ENCODE data around the gene CAMK1D. TPM values are rescaled to one million over a fixed set of nuclear protein-coding genes. Genes with fewer than 3 reads are reported as not detected.
A peak's percentile ranks its signal among the peaks of the same experiment; 100 is the strongest.

CAMK1D gene
- total and polyA plus RNA-seq, 8 donors, result 4.4 to 10.8 (median 4.8) TPM

- intact Hi-C loops (cut with DNase I), result no loop called here
These were observed 71.3 kb downstream of the CAMK1D start for GRCh38 chr10:12420530-12421120.

GRCh38 chr10:12422189-12422588, 72.8 kb downstream of the CAMK1D start:
- H3K9me3 ChIP-seq, result no peaks in the 10 kb centered on the region
- H3K4me1 ChIP-seq, result no peaks in the 10 kb centered on the region
- H3K4me3 ChIP-seq, result no peak overlapping the region
- no peak overlapping the region for H3K27ac ChIP-seq
- no peaks in the 10 kb centered on the region for H3K27me3 ChIP-seq
- DNase-seq (no peak), ATAC-seq (no peak)
- intact Hi-C loops (cut with DNase I), result no loop called here
- H3K36me3 ChIP-seq, result no peaks in the 10 kb centered on the region
- no peak for TF ChIP-seq CTCF (IDR thresholded peaks at IDR 0.05)

More at GRCh38 chr10:12420530-12421120, 71.3 kb downstream of the CAMK1D start:
- Histone ChIP-seq H3K9me3 (no peaks in the 10 kb centered on the region), H3K36me3 (no peaks in the 10 kb centered on the region), H3K4me3 (no peak overlapping the region), H3K27ac (no peak overlapping the region), H3K27me3 (peaks cover 0 to 4% of the 10 kb centered on the region in 2 donors), H3K4me1 (peaks cover 0 to 5% of the 10 kb centered on the region in 2 donors)
- TF ChIP-seq CTCF (IDR thresholded peaks at IDR 0.05), result no peak
- no peak for ATAC-seq
- DNase-seq, result no peak

GRCh38 chr10:12423896-12424295, 74.5 kb downstream of the CAMK1D start:
- Histone ChIP-seq H3K27me3 (no peaks in the 10 kb centered on the region), H3K4me3 (no peak overlapping the region), H3K9me3 (no peaks in the 10 kb centered on the region), H3K4me1 (no peaks in the 10 kb centered on the region), H3K27ac (no peak overlapping the region), H3K36me3 (no peaks in the 10 kb centered on the region)
- intact Hi-C loops (cut with DNase I), result no loop called here
- DNase-seq (peak in 1 of 4 donors; percentile 47), ATAC-seq (no peak)
- TF ChIP-seq CTCF (IDR thresholded peaks at IDR 0.05), result no peak

DNA sequence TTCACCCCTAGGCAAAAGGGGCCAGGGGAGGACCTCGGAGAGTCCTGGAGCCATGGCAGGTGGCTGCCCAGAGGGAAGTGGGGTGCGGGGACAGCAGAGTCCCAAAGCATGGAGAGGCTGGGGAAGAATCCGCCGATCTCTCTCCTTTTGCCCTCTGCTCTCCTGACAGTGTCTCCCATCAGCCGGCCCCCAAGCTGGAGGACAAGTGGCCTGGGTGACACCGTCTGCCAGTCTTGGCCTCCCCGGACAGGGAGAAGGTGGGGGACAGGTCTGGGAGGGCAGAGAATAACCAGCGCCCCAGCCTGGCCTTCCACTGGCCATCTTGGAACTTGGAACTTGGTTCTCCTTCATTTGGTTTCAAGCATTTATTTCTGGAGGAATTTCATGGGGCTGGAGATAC, 77.9 kb downstream of the CAMK1D start:
- H3K9me3 ChIP-seq, result no peaks in the 10 kb centered on the region
- H3K4me3 ChIP-seq, result no peak overlapping the region
- peaks cover 0 to 9% of the 10 kb centered on the region in 2 donors for H3K27me3 ChIP-seq
- intact Hi-C loops (cut with DNase I), result no loop called here
- no peak overlapping the region for H3K27ac ChIP-seq
- no peak for TF ChIP-seq CTCF (IDR thresholded peaks at IDR 0.05)
- no peak for ATAC-seq
- no peaks in the 10 kb centered on the region for H3K36me3 ChIP-seq
- peak in 1 of 4 donors; percentile 64 for DNase-seq
- H3K4me1 ChIP-seq, result no peaks in the 10 kb centered on the region

- Histone ChIP-seq H3K36me3 (no peaks in the 10 kb centered on the region), H3K27me3 (peaks cover 0 to 9% of the 10 kb centered on the region in 2 donors), H3K9me3 (no peaks in the 10 kb centered on the region), H3K4me3 (no peak overlapping the region), H3K4me1 (no peaks in the 10 kb centered on the region), H3K27ac (no peak overlapping the region)
- ATAC-seq, result no peak
- intact Hi-C loops (cut with DNase I), result no loop called here
- no peak for TF ChIP-seq CTCF (IDR thresholded peaks at IDR 0.05)
- DNase-seq, result peak in 1 of 4 donors; percentile 69
These were observed 79.2 kb downstream of the CAMK1D start for GRCh38 chr10:12428447-12429135.

All from left lung (tissue), 10 donors.